Adipose tissue (tissue), 3 donors: ENCODE results near the gene UPF1. TPM values are rescaled to one million over a fixed set of nuclear protein-coding genes. Genes with fewer than 3 reads are reported as not detected.

Experiments
- H3K27ac ChIP-seq: one replicate; pipeline ENCODE4 v1.5.1; 2013; ENCODE audit warnings: low read depth, low read length
- WGBS, 3 donors: extraction: QIAGEN DNeasy Blood & Tissue Kit; methylation state at CpG; one replicate each; pipeline ENCODE4 v1.1.7; 2013; 5-methylcytosine and 5-hydroxymethylcytosine counted together
- polyA plus RNA-seq, 3 donors: library from polyadenylated mRNA; stranded (reverse); fragments of 200-250 nt; gene quantifications; one replicate each; pipeline ENCODE4 v1.2.3, GENCODE V29; 2013
- donor health status: healthy with polysubstance abuse.
- donor health status: Bipolar disorder and iron deficiency.
- donor health status: healthy.

Gene UPF1
- polyA plus RNA-seq, 3 donors = 28.5 to 45.5 (median 35.2) TPM

- WGBS, 3 donors = 87 to 93% (median 90%) methylated on average over 26 to 27 of the region's 27 CpGs
- H3K27ac ChIP-seq = no peak overlapping the region
Measured at GRCh38 chr19:18865106-18865972, 33.6 kb downstream of the UPF1 start.

- 42 to 51% (median 42%) methylated on average over 29 to 38 of the region's 38 CpGs for WGBS, 3 donors
- no peak overlapping the region for H3K27ac ChIP-seq
Measured at GRCh38 chr19:18865973-18866799, 34.4 kb downstream of the UPF1 start.

GRCh38 chr19:18866800-18867123, 35.0 kb downstream of the UPF1 start:
- WGBS, 3 donors = 75 to 84% (median 78%) methylated on average over 17 of the region's 17 CpGs
- H3K27ac ChIP-seq = no peak overlapping the region

GRCh38 chr19:18867199-18867598, 35.4 kb downstream of the UPF1 start:
- 94 to 96% (median 96%) methylated on average over 23 of the region's 23 CpGs for WGBS, 3 donors
- no peak overlapping the region for H3K27ac ChIP-seq

GRCh38 chr19:18867751-18868150, 36.0 kb downstream of the UPF1 start:
- 94 to 96% (median 96%) methylated on average over 23 of the region's 23 CpGs for WGBS, 3 donors
- H3K27ac ChIP-seq = no peak overlapping the region

GRCh38 chr19:18868380-18869022, 36.7 kb downstream of the UPF1 start:
- no peak overlapping the region for H3K27ac ChIP-seq
- 46 to 75% (median 68%) methylated on average over 72 to 77 of the region's 77 CpGs for WGBS, 3 donors

GRCh38 chr19:18869023-18869618, 37.4 kb downstream of the UPF1 start:
- no peak overlapping the region for H3K27ac ChIP-seq
- 32 to 40% (median 37%) methylated on average over 51 to 71 of the region's 71 CpGs for WGBS, 3 donors

- no peak overlapping the region for H3K27ac ChIP-seq
- WGBS, 3 donors = 15 to 29% (median 18%) methylated on average over 50 to 61 of the region's 62 CpGs
Measured at GRCh38 chr19:18869781-18870530, 38.2 kb downstream of the UPF1 start.

- no peak overlapping the region for H3K27ac ChIP-seq
- 31 to 42% (median 32%) methylated on average over 17 to 25 of the region's 25 CpGs for WGBS, 3 donors
Measured at GRCh38 chr19:18870531-18871172, 38.9 kb downstream of the UPF1 start.

- H3K27ac ChIP-seq = no peak overlapping the region
- WGBS, 3 donors = 51 to 90% (median 85%) methylated on average over 7 of the region's 7 CpGs
Measured at GRCh38 chr19:18871543-18871942, 39.8 kb downstream of the UPF1 start.

GRCh38 chr19:18875726-18876125, 44.0 kb downstream of the UPF1 start:
- 85 to 90% (median 85%) methylated on average over 5 of the region's 5 CpGs for WGBS, 3 donors
- no peak overlapping the region for H3K27ac ChIP-seq

GRCh38 chr19:18876865-18877264, 45.1 kb downstream of the UPF1 start:
- 93 to 95% (median 95%) methylated on average over 7 of the region's 7 CpGs for WGBS, 3 donors
- no peak overlapping the region for H3K27ac ChIP-seq

- 87 to 93% (median 92%) methylated on average over 25 of the region's 25 CpGs for WGBS, 3 donors
- H3K27ac ChIP-seq = no peak overlapping the region
Measured at GRCh38 chr19:18878058-18878797, 46.5 kb downstream of the UPF1 start.

- no peak overlapping the region for H3K27ac ChIP-seq
- WGBS, 3 donors = 87 to 93% (median 91%) methylated on average over 33 to 34 of the region's 34 CpGs
Measured at GRCh38 chr19:18878858-18879578, 47.3 kb downstream of the UPF1 start.

GRCh38 chr19:18879579-18880373, 48.0 kb downstream of the UPF1 start:
- no peak overlapping the region for H3K27ac ChIP-seq
- WGBS, 3 donors = 64 to 83% (median 76%) methylated on average over 12 to 13 of the region's 13 CpGs

- 90 to 95% (median 91%) methylated on average over 7 of the region's 7 CpGs for WGBS, 3 donors
- H3K27ac ChIP-seq = no peak overlapping the region
Measured at GRCh38 chr19:18881491-18881890, 49.7 kb downstream of the UPF1 start.
